Ishikawa (cell line): ENCODE measurements around the gene IMMP2L.

Experiments
- CEBPB ChIP-seq: IDR thresholded peaks from 2 replicates; pipeline ENCODE4 v1.6.1; 2012
- CREB1 ChIP-seq: IDR thresholded peaks from 2 replicates; pipeline ENCODE4 v1.6.1; 2012; ENCODE audit warnings: low read depth
- EGR1 ChIP-seq: IDR thresholded peaks from 2 replicates; pipeline ENCODE4 v1.6.1; 2012
- EP300 ChIP-seq: IDR thresholded peaks from 2 replicates; pipeline ENCODE4 v1.6.1; 2012; ENCODE audit warnings: borderline replicate concordance
- FOXM1 ChIP-seq: IDR thresholded peaks from 2 replicates; pipeline ENCODE4 v1.6.1; 2012; ENCODE audit warnings: low read depth, borderline replicate concordance
- MAX ChIP-seq: IDR thresholded peaks from 2 replicates; pipeline ENCODE4 v1.6.1; 2012
- NFIC ChIP-seq: IDR thresholded peaks from 2 replicates; pipeline ENCODE4 v1.6.1; 2012
- RAD21 ChIP-seq: IDR thresholded peaks from 2 replicates; pipeline ENCODE4 v1.6.1; 2012; ENCODE audit warnings: low read depth
- REST ChIP-seq: IDR thresholded peaks from 2 replicates; pipeline ENCODE4 v1.6.1; 2012; ENCODE audit warnings: low read depth, mild to moderate bottlenecking
- TAF1 ChIP-seq: IDR thresholded peaks from 2 replicates; pipeline ENCODE4 v1.6.1; 2012; ENCODE audit warnings: low read depth, mild to moderate bottlenecking
- TCF12 ChIP-seq: IDR thresholded peaks from 2 replicates; pipeline ENCODE4 v1.6.1; 2012; ENCODE audit warnings: low read depth
- TEAD4 ChIP-seq: IDR thresholded peaks from 2 replicates; pipeline ENCODE4 v1.6.1; 2012
- USF1 ChIP-seq: IDR thresholded peaks from 2 replicates; pipeline ENCODE4 v1.6.1; 2012
- YY1 ChIP-seq: IDR thresholded peaks from 2 replicates; pipeline ENCODE4 v1.6.1; 2012; ENCODE audit warnings: low read depth
- ZBTB7A ChIP-seq: IDR thresholded peaks from 2 replicates; pipeline ENCODE4 v1.6.1; 2012; ENCODE audit warnings: low read depth

Gene IMMP2L

GRCh38 chr7:111050875-111051416 is 511.3 kb downstream of the IMMP2L start:
- TF ChIP-seq MAX (no peak), CREB1 (no peak), TEAD4 (no peak), USF1 (no peak), ZBTB7A (no peak), YY1 (no peak), CEBPB (no peak), TCF12 (no peak), EGR1 (no peak), EP300 (no peak), FOXM1 (no peak), NFIC (no peak), TAF1 (no peak), REST (no peak), RAD21 (no peak)

GRCh38 chr7:111049971-111050680 is 512.2 kb downstream of the IMMP2L start:
- TF ChIP-seq MAX (no peak), EP300 (no peak), CREB1 (no peak), RAD21 (no peak), EGR1 (no peak), TCF12 (no peak), CEBPB (no peak), NFIC (no peak), TEAD4 (no peak), FOXM1 (no peak), ZBTB7A (no peak), USF1 (no peak)

- TF ChIP-seq TAF1 (no peak), CREB1 (no peak), EGR1 (no peak), EP300 (no peak), REST (no peak), MAX (no peak), TCF12 (no peak), FOXM1 (no peak), YY1 (no peak), RAD21 (no peak), ZBTB7A (no peak), TEAD4 (no peak), USF1 (no peak), NFIC (no peak), CEBPB (no peak)
Measured at GRCh38 chr7:111047595-111047994, 514.7 kb downstream of the IMMP2L start.

GRCh38 chr7:111045449-111045848 is 516.8 kb downstream of the IMMP2L start:
- TF ChIP-seq RAD21 (no peak), TEAD4 (no peak), CREB1 (no peak)

GRCh38 chr7:111043561-111043960 is 518.7 kb downstream of the IMMP2L start:
- no peak for TF ChIP-seq TCF12
- no peak for TF ChIP-seq MAX
- no peak for TF ChIP-seq YY1
- no peak for TF ChIP-seq NFIC
- TF ChIP-seq CREB1 = no peak
- no peak for TF ChIP-seq TEAD4
- TF ChIP-seq REST = no peak
- TF ChIP-seq RAD21 = no peak
- no peak for TF ChIP-seq TAF1
- TF ChIP-seq FOXM1 = no peak
- no peak for TF ChIP-seq USF1
- TF ChIP-seq CEBPB = no peak
- TF ChIP-seq EP300 = no peak
- no peak for TF ChIP-seq ZBTB7A
- no peak for TF ChIP-seq EGR1
